ENCODE measurements around the gene ANAPC16. TPM values are rescaled to one million over a fixed set of nuclear protein-coding genes. Genes with fewer than 3 reads are reported as not detected.

ANAPC16 gene
- total RNA-seq, 1 donor from 2014 or later, result 33.7 TPM

DNA sequence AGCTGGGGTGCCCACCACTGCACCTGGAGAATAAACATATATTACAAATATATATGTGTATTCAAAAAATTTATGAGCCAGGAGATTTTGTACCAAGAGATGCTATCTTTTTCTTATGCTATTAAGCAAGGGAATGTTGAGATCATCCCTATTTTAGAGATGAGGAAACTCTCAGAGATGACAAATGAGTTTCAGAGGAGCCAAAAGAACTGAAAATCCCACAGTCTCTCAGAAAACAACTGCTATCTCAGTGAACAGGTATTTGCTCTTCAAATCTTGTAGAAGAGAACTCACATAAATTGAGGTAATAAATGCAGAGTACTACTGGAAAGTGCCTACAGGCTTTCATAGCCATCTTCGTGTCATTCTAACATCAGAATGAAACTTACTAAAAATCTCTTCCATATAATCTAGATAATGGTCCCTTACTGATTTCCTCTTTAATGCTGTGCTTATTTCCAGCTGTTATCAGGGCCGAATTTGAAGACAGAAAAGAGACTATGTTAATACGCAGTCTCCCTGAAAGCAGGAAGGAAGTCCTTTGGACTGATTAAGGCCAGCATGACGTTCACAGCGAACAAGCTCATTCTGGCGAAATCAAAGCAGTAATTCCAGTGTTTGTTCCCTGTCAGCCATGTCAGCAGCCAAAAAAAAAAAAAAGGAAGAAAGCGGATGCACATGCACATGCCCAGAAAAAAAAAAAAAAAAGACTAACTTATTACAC lies 29.4 kb upstream of the ANAPC16 start:
- H3K4me3 ChIP-seq (ENCODE audit: low read depth, low read length), result no peak overlapping the region
- no peak for DNase-seq (ENCODE audit: low read depth)
- TF ChIP-seq, protein P1, sequence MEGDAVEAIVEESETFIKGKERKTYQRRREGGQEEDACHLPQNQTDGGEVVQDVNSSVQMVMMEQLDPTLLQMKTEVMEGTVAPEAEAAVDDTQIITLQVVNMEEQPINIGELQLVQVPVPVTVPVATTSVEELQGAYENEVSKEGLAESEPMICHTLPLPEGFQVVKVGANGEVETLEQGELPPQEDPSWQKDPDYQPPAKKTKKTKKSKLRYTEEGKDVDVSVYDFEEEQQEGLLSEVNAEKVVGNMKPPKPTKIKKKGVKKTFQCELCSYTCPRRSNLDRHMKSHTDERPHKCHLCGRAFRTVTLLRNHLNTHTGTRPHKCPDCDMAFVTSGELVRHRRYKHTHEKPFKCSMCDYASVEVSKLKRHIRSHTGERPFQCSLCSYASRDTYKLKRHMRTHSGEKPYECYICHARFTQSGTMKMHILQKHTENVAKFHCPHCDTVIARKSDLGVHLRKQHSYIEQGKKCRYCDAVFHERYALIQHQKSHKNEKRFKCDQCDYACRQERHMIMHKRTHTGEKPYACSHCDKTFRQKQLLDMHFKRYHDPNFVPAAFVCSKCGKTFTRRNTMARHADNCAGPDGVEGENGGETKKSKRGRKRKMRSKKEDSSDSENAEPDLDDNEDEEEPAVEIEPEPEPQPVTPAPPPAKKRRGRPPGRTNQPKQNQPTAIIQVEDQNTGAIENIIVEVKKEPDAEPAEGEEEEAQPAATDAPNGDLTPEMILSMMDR (conservative IDR thresholded peaks at IDR 0.05; ENCODE audit: low read depth, low read length), result no peak

GRCh38 chr10:72186982-72187330 lies 28.9 kb upstream of the ANAPC16 start:
- H3K4me3 ChIP-seq (ENCODE audit: low read depth, low read length), result no peak overlapping the region
- DNase-seq (ENCODE audit: low read depth), result no peak
- TF ChIP-seq, protein P1 (conservative IDR thresholded peaks at IDR 0.05; ENCODE audit: low read depth, low read length), result no peak

GRCh38 chr10:72194949-72195348 lies 20.9 kb upstream of the ANAPC16 start:
- DNase-seq (ENCODE audit: low read depth), result no peak
- H3K4me3 ChIP-seq (ENCODE audit: low read depth, low read length), result no peak overlapping the region
- TF ChIP-seq, protein P1 (conservative IDR thresholded peaks at IDR 0.05; ENCODE audit: low read depth, low read length), result no peak

GRCh38 chr10:72200883-72201282 lies 14.9 kb upstream of the ANAPC16 start:
- TF ChIP-seq, protein P1 (conservative IDR thresholded peaks at IDR 0.05; ENCODE audit: low read depth, low read length), result no peak
- H3K4me3 ChIP-seq (ENCODE audit: low read depth, low read length), result no peak overlapping the region
- DNase-seq (ENCODE audit: low read depth), result no peak

DNA sequence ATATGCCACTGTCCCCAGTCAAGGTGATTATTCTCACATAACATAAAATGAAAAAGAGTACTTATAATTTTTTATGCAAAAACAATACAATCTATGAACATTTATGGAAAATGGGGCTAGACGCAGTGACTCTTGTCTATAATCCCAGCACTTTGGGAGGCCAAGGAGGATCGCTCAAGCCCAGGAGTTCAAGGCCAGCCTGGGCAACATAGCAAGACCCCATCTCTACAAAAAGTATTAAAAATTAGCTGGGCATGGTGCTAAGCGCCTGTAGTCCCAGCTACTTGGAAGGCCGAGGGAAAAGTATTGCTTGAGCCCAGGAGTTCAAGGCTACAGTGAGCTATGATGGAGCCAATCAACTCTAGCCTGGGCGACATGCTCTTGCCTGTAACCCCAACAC lies 14.5 kb upstream of the ANAPC16 start:
- no peak overlapping the region for H3K4me3 ChIP-seq (ENCODE audit: low read depth, low read length)
- TF ChIP-seq, protein P1 (conservative IDR thresholded peaks at IDR 0.05; ENCODE audit: low read depth, low read length), result no peak
- DNase-seq (ENCODE audit: low read depth), result no peak

DNA sequence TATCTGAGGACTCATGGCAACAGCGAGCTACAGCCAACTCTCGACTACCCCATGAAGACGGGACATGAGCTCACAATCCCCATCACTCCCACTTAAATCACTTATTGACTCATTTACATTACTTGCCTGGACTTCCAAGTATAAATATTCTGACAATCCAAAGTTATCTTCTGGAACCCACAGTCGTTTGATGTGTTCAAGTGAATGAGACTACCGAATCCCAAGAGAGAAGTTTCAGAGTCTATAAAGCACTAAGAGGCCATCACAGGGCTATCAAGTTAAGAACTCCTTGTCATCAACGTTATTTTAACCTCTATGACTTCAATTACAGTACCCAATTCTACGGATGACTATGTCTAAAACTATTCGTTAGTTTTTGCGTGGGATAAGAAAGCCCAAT lies 11.5 kb upstream of the ANAPC16 start:
- no peak for DNase-seq (ENCODE audit: low read depth)
- TF ChIP-seq, protein P1 (conservative IDR thresholded peaks at IDR 0.05; ENCODE audit: low read depth, low read length), result no peak
- H3K4me3 ChIP-seq (ENCODE audit: low read depth, low read length), result no peak overlapping the region

- TF ChIP-seq, protein P1 (conservative IDR thresholded peaks at IDR 0.05; ENCODE audit: low read depth, low read length), result no peak
- H3K4me3 ChIP-seq (ENCODE audit: low read depth, low read length), result no peak overlapping the region
- no peak for DNase-seq (ENCODE audit: low read depth)
Measured at GRCh38 chr10:72204724-72205123, 11.1 kb upstream of the ANAPC16 start.
